ENCODE measurements around the gene BORCS5. TPM values are rescaled to one million over a fixed set of nuclear protein-coding genes. Genes with fewer than 3 reads are reported as not detected.

BORCS5 gene
- polyA plus RNA-seq, 1 experiment: 13.6 TPM

DNA sequence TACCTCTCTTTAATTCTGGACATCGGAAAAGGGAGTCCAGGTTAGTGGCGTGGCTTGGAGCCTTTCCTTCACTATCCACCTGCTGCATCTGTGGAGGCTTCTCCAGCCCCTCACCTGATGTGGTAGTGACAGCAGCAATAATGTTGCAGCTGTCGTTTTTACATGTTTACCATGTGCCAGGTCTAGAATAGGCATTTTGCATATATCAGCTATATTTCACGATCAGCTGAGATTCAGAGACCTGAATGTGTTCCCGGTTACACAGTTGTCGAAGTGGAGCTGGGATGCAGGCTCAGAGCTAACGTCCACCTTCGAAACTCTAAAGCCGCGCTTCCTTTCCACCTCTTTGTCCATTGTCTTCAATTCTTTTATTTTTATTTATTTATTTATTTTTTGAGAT, 91.0 kb downstream of the BORCS5 start:
- ChIA-PET POLR2A (interaction anchor here (1.1 kb wide), 1 partner anchor 17 kb away, joined by 8 read pairs; no protein-coding TSS in a partner anchor), CTCF (no interaction called here)
- H3K4me3 ChIP-seq (ENCODE audit: low read depth, low read length): no peak overlapping the region
- no peak for DNase-seq (ENCODE audit: low read depth, low spot score)
- no peak overlapping the region for H3K27ac ChIP-seq (ENCODE audit: low read depth, low read length)
- H3K9me3 ChIP-seq (ENCODE audit: control insufficient read depth, insufficient read depth, low read length): no peaks in the 10 kb centered on the region; the same call in 1 of the 2 replicates
- no peaks in the 10 kb centered on the region for H3K27me3 ChIP-seq (ENCODE audit: control insufficient read depth, insufficient read depth, low read length)
- TF ChIP-seq, protein P1, sequence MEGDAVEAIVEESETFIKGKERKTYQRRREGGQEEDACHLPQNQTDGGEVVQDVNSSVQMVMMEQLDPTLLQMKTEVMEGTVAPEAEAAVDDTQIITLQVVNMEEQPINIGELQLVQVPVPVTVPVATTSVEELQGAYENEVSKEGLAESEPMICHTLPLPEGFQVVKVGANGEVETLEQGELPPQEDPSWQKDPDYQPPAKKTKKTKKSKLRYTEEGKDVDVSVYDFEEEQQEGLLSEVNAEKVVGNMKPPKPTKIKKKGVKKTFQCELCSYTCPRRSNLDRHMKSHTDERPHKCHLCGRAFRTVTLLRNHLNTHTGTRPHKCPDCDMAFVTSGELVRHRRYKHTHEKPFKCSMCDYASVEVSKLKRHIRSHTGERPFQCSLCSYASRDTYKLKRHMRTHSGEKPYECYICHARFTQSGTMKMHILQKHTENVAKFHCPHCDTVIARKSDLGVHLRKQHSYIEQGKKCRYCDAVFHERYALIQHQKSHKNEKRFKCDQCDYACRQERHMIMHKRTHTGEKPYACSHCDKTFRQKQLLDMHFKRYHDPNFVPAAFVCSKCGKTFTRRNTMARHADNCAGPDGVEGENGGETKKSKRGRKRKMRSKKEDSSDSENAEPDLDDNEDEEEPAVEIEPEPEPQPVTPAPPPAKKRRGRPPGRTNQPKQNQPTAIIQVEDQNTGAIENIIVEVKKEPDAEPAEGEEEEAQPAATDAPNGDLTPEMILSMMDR (IDR thresholded peaks at IDR 0.05; ENCODE audit: low read depth, low read length): no peak

DNA sequence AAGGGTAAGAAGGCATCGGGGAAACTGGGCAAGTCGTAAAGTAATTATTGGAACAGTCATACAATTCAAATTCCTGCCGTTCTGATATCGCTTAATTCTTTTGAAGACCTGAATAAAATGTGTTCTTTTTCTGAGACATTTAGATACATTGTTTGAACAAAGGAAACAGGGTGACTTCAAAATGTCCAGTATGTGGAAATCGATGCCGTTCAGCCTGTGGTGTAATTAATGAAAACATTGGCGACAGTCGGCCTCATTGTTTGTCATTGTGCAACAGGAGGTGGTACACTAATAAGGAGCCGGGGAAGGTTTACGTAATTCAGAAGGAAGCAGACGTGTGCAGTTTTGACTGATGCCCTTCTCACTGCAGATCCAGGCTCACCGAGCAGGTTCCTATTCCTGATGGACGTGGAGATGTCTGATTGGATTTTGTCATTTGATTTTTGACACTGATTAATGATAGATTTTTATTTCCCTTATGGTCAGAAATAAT, 92.7 kb downstream of the BORCS5 start:
- DNase-seq (ENCODE audit: low read depth, low spot score): no peak
- Histone ChIP-seq H3K27ac (ENCODE audit: low read depth, low read length) (no peak overlapping the region), H3K4me3 (ENCODE audit: low read depth, low read length) (no peak overlapping the region), H3K27me3 (ENCODE audit: control insufficient read depth, insufficient read depth, low read length) (no peaks in the 10 kb centered on the region), H3K9me3 (ENCODE audit: control insufficient read depth, insufficient read depth, low read length) (no peaks in the 10 kb centered on the region; the same call in 1 of the 2 replicates)
- ChIA-PET CTCF (no interaction called here), POLR2A (no interaction called here)
- TF ChIP-seq, protein P1 (IDR thresholded peaks at IDR 0.05; ENCODE audit: low read depth, low read length): no peak

DNA sequence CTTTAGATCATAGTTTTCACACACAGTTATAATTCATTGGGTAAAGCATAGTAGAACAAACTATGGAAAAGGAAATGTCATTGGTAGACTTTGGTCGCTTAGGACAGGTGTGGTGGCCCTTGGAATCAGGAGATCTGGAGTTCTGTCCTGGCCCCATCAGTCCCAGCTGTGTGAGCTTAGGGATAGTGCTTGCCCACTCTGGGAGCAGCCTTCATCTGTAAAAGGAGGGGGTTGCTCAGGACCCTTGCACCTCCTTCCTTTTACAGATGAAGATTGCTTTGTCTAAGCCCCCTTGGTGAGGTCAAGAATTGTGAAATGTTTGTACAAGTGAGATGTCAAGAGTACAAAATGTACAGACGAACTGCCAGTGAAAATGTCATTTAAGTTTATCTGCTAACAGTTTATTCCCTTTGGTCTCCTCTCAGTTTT, 93.2 kb downstream of the BORCS5 start:
- TF ChIP-seq, protein P1 (IDR thresholded peaks at IDR 0.05; ENCODE audit: low read depth, low read length): no peak
- DNase-seq (ENCODE audit: low read depth, low spot score): no peak
- CTCF ChIA-PET: no interaction called here

DNA sequence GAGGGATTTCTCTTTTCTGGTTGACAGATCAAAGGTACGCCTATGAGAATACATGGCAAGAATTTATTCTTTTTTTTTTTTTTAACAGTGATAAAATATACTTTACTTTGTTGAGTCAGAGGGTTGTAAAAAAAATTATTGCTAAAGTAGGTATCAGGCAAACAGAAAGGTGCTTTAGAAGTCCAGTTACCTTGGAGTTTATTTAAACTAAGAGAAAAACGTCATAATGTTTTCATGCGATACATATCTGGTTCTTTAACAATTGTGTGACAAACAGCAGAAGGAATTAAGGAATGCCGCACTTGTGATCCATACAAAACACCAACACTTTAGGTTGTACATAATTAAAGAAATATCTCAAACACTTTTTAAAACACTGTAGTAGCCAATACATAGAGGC, 94.2 kb downstream of the BORCS5 start:
- no peak overlapping the region for H3K4me3 ChIP-seq (ENCODE audit: low read depth, low read length)
- ChIA-PET CTCF (no interaction called here), POLR2A (no interaction called here)
- H3K9me3 ChIP-seq (ENCODE audit: control insufficient read depth, insufficient read depth, low read length): no peaks in the 10 kb centered on the region; the same call in 1 of the 2 replicates
- TF ChIP-seq, protein P1 (IDR thresholded peaks at IDR 0.05; ENCODE audit: low read depth, low read length): no peak
- no peaks in the 10 kb centered on the region for H3K27me3 ChIP-seq (ENCODE audit: control insufficient read depth, insufficient read depth, low read length)
- H3K27ac ChIP-seq (ENCODE audit: low read depth, low read length): no peak overlapping the region
- no peak for DNase-seq (ENCODE audit: low read depth, low spot score)

More for the DNA sequence above, 93.2 kb downstream of the BORCS5 start:
- H3K27me3 ChIP-seq (ENCODE audit: control insufficient read depth, insufficient read depth, low read length): no peaks in the 10 kb centered on the region
- H3K27ac ChIP-seq (ENCODE audit: low read depth, low read length): no peak overlapping the region
- POLR2A ChIA-PET: no interaction called here
- no peak overlapping the region for H3K4me3 ChIP-seq (ENCODE audit: low read depth, low read length)
- no peaks in the 10 kb centered on the region; the same call in 1 of the 2 replicates for H3K9me3 ChIP-seq (ENCODE audit: control insufficient read depth, insufficient read depth, low read length)

DNA sequence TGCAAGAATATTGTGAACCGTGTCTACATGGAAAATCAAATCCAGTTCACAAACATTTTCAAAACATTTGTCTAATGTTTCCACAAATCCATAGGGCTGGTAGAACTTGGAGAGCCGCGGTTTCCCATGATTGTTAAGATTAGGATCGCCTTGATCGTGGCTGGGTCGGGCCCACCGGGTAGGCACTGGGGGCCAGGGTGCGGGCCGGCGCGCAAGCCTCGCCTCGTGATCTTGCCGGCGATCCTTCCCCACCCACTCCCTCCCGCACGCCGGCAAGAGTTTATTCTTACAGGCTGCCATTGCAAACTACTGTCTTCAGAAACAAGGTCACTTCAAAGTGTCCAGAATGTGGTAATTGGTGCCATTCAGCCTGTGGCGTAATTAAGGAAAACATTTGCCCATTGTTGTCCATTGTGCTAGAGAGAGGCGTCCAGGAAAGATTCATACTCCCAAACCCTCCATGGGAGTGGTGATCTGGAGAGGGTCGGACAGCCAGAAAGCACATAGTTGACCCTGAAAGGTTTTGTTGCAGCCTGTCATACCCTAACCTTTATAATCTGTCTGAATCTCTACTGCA, 95.5 kb downstream of the BORCS5 start:
- no peak overlapping the region for H3K27ac ChIP-seq (ENCODE audit: low read depth, low read length)
- ChIA-PET POLR2A (no interaction called here), CTCF (no interaction called here)
- no peak overlapping the region for H3K4me3 ChIP-seq (ENCODE audit: low read depth, low read length)
- no peaks in the 10 kb centered on the region; the same call in 1 of the 2 replicates for H3K9me3 ChIP-seq (ENCODE audit: control insufficient read depth, insufficient read depth, low read length)
- TF ChIP-seq, protein P1 (IDR thresholded peaks at IDR 0.05; ENCODE audit: low read depth, low read length): no peak
- DNase-seq (ENCODE audit: low read depth, low spot score): no peak
- no peaks in the 10 kb centered on the region for H3K27me3 ChIP-seq (ENCODE audit: control insufficient read depth, insufficient read depth, low read length)
